Occipital lobe (tissue), 1 donor: ENCODE results near the gene CCNE1. TPM values are rescaled to one million over a fixed set of nuclear protein-coding genes. Genes with fewer than 3 reads are reported as not detected.

ENCODE experiments used
- total RNA-seq: library from RNA; depleted of rRNA; stranded (reverse); fragments of >200 nt; gene quantifications from one replicate; pipeline ENCODE4 v1.2.3, GENCODE V29; 2014

Gene CCNE1
- total RNA-seq, 1 donor from 2014 or later: 1.1 TPM

Other genes starting within 250 kb of the CCNE1 start
- 37.7 TPM for gene POP4, start 205.7 kb upstream of the CCNE1 start, total RNA-seq
- gene PLEKHF1, start 146.5 kb upstream of the CCNE1 start, total RNA-seq: 1.9 TPM
- gene C19orf12, start 96.7 kb upstream of the CCNE1 start, total RNA-seq: 40.2 TPM
- 90.8 TPM for gene URI1, start 130.2 kb downstream of the CCNE1 start, total RNA-seq